Midbrain (tissue), 1 donor: ENCODE results near the gene CD44.

Experiments used
- DNase-seq: peaks from one replicate; lab custom pipeline; 2025; lab: John Stamatoyannopoulos, UW

CD44 gene

DNA sequence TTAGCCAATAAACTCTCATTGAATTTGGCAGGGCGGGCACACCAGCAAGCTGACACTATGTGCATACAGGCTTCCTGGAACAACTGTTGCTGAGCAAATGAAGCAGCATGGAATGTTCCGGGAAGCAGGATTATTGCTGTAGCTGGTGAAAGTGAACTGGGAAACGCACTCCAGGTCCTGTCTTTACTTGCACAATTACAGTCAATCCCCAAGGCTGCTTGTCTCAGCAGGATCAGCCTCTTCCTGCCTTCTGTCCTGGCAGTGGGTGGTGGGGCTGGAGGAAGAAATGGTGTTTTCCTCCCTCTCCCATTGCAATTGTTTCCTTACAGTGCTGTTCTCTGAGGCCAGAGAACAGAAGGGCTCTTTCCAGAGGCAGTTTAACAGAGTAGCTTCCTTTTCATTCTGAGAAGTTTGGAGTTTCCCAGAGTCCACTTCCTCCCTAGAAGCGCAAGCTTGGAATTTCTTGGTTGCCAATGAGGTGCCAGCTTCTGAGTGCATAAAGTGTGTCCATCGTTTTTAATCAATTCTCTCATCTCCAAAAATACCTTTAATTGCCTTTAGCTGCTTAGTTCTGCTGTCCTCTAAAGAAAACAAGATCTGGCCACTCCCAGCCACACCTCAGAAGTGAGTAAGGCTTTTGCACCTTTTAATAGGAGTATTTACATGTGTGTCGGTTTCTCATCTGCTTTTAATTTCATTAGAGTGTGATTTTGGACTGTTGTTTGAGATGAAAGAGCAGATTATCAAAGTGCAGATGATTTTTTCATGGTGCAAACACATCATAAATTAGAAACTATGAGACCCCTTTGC lies 19.9 kb downstream of the CD44 start:
- peak; percentile 51 for DNase-seq

DNA sequence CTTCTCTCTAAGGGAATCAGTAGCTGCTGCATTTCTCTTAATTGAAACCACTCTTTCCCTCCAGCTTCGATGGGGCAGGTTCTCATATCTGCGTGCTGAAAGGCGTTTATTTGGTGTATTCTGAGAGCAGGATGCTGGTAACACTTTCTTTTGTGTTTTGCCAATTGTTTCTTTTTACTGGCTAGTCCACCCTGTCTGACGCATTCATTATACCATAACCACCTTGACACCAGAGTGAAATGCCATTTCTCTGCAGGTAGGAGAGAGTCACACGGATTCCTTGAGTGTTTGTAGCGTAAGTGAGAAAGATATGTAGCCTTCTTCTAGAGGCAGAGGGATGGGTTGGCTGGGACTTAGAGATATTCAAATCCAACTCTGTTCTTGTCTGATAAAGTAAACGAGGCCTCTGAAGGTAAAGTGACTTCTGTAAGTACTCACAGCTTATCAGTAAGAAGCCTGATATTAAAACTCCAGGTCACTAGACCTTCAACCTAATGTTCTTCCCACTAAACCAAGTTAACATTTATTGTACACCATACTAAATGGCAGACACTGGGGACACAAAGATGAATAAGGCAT lies 21.4 kb downstream of the CD44 start:
- no peak for DNase-seq

DNA sequence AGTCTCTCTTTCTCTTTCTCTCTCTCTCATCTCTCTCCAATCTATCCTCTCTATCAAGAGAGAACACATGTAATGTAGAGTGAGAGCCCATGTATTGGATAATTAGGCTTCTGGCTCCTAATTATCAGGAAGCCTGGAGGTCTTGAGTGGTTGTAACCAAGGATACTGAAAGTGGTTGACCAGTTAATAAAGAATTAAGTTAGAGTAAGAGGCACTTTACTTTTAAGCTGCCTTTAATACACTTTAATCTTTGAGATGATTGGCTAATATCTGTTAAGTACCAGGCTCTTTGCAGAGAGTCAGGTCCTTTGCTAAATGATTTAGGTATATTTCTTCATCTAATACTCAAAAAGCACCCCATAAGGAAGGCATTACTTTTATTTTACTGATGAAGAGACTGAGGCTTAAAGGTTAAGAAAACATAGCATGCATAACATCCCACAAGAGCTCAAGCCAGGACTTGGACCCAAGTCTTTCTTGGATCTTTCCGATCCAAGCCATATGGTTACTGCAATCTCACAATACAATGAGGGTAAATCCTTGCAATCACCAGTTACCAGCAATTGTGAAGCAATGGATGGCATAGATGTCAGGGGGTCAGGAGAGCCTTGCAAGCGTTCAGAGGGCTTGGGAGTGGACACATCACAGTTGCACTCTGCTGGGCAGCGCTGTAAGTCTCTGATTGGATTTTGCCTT lies 22.1 kb downstream of the CD44 start:
- DNase-seq, result no peak

DNA sequence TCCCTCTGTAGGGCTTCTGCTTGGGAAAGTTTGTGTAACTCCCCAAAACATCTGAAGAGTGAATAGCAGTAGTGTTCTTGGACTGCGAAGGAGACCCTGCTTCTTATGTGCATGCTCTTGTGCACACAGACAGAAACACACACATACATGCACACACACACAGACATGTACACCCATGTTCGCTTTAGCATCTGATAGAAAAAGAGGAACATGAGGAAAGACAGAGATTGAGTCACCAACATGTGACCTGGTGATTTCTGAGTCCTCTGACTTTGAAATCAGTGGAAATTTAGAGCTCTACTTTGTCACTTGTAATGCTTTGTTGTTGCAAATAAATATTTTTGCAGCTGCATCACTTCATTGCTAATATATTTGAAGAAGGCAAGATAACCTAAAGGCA lies 23.8 kb downstream of the CD44 start:
- no peak for DNase-seq

DNA sequence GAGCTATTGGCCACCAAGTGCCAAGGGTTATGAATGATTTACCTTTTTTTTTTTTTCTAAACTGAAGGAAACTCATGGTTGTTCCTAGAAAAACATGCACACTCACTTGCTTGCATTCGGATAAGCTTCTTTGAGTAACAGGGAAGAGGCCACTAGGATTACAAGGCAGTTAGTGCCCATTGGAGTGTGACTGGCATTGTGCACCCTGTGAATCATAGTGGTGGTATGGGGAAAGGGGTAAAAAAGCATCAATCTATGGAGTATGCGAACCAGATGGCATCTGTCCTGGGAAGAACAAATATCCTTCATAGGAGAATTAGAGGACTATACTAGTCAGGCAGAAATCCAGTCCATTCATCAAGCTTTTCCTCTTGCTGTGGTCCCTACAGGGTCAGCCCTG lies 24.2 kb downstream of the CD44 start:
- DNase-seq, result no peak

DNA sequence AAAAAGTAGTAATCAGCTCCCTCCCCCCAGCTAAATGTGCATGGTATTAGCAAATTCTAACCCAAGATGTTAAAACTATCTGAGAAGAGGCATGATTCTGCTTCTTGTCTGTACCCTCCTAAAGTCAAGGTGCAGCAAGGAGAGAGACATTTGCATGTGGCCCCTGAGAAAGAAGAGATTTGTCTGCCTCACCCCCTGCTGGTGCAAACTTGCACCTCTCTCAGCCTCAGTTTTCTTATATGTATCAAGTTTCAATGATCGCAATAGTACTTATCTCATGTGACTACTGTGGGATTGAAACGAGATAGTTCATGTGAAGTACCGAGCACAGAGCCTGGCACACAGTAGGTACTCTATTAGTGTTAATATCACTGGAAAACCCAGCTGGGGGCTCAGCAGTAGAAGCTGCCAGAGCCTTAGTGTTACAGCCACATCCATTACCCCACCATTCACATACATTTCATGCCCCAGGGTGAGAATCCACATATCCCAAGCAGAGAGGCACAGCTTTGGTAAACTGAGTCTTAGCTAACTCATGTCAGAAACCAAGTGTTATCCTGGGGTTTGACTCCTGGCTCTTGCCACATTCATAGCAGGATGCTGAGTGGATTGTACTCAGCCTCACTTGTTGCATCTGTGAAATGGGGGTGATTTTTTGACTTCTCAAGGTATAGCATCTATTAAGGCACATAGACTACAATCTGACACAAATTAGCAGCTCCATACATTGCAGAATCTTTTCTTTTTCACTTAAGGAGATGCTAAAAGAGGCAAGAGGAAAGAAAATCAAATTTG lies 24.9 kb downstream of the CD44 start:
- no peak for DNase-seq

DNA sequence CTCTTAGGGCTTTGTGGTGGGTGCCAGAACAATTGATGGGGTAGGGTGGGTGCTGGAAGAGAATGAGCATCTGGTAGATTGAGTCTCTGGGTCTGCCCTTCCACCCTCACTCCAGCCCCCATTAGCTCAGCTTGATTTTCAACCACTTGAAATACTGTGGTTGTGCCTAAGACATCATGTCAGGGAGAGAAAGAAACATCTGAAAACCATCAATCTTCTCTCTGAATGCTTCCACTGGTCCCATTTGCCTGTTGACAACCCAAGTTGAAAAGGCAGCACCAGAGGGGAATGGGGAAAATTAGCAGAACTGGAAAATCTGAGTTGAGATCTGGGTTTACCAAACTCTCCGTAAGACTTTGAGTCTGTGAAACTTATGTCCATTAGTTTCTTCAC lies 26.1 kb downstream of the CD44 start:
- DNase-seq, result no peak

DNA sequence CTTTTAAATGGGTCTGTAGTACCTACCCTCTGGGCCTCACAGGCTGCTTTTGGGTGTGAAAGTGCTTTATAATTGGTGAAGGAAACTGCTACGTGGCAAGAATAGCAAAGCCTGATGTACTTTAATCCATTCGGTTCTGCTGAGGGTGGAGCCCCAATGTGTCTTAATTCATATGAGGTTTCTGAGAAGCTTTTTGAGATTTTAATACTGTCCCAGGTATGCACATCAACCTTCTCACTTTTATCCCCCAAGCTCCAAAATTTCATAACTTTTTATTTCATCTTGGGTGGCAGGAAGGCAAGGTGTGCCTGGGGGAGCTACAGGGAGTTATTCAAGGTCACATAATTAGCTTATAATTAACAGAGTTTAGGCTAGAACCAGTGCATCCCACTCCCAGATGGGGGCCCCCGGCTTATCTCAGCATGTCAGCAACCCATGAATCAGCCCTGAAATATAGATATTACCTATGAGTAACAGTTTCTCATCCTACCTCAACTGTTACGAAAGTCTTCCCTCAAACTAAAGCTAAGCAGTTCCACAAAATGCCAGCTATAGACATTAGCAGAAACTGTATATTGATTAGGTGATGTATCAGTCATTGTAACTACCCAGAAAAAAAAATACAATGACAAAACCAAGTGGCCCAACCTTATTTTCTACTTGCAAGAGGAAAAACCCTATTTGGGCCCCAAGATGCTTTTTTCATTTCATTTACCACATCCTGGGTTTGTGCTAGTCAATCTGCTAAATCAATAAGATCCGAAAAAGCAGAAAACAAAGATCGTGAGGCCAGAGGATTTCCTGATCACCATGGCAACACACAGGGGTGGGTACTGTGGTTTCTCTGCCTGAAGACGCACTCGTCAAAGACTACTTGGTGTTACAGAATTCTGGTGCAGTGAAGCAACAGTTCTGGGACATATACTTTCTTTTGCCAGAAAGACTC lies 26.7 kb downstream of the CD44 start:
- no peak for DNase-seq

DNA sequence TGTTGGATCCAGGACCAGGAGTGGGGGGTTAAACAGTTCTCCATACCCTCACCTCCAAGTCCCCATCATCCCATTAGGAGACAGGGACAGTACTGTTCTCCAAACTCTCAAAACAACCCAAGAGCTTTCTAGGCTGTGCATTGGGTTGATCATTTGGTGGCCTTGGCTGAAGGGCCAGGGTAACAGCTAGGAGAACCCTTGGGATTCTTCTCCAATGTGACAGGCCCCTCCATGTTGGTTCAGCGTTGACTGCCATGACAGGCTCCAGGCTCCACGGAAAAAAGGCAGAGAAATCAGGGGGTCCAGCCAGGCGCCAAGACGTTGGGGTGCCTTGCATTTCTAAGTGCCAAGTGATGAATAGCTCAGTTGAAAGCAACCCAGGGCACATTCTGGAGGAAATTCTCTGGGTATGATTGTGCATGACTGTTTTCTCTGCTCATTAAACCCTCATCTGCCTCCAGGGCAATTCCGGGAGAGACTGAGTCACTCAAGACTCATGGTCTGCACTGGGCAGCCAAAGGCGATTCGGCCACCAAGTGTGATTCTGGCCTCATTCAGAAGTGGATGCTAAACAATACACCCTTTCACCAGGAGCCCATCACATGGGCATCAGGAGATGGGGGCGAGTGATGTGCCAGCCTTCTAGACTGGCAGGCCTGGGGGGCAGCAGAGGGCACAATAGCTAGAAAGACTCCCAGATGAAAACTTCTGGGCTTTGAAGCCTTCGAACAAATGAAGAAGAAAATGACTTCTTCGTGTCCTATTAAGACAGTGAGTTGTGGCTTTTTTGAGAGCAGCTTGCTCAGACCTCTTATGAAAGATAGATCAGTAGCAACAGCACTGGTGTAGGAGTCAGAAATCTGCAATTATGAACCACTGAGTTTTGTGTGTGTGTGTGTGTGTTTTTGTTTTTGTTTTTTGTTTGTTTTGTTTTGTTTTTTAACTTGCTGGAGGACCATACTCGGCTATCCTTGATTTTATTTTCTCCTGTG lies 27.7 kb downstream of the CD44 start:
- DNase-seq, result peak; percentile 72

DNA sequence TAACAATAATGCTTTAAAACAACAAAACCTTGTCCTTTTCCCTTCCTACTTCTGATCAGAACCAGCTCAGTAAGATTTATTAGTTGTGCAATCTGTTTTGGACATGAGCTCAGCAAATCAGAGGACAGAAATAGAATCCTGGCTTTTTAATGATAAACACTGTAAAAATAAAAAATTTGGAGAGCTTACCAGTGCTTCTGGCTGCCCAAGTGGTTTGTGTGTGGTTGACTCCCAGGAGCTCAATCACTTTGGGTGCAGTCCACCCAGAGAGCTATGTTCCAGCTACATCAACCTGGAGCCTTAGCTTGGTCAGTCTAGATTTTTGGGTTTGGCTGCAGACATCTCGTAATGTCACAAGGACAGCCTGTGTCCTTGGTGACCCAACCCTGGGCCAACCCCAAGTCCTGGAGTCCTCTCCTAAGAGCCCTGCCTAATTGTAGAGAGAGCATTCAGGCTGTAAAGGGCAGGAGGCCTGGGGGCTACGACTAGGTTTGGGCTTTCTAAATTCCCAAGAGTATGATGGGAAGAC lies 28.5 kb downstream of the CD44 start:
- no peak for DNase-seq

DNA sequence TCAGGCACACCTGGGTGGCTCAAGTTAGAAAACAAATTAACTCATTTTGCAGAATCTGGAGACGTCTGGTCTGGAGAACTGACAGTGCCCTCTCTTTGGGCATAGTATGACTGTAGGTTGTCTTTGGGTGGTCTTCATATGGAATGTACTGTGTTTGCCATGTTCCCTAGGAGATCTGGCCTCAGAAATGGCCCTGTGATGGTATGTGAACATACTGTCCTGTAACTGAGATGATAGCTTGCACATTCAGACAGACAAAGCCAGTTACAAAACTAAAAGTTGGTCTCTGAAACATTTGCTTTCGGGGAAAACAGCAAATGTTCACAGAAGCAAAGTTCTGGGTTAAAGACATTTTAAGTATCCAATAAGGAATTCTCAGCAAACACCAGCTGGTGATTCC lies 29.7 kb downstream of the CD44 start:
- no peak for DNase-seq

DNA sequence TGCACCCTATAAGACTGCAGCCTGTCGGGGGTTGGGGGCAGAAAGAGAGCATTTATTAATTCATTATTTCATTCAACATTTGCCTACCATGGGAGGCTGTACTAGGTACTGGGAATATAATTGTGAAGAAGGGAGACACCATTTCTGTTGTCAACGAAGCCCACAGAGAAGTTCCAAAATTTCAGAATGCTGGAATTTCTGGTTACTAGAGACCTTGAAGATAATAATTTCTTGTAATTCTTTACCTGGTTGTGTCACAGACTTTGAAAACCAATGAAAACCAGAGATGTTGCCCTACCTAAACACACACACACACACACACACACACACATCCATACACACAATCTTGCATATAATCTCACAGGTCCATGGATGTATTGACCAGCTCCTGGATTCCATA lies 30.1 kb downstream of the CD44 start:
- no peak for DNase-seq

DNA sequence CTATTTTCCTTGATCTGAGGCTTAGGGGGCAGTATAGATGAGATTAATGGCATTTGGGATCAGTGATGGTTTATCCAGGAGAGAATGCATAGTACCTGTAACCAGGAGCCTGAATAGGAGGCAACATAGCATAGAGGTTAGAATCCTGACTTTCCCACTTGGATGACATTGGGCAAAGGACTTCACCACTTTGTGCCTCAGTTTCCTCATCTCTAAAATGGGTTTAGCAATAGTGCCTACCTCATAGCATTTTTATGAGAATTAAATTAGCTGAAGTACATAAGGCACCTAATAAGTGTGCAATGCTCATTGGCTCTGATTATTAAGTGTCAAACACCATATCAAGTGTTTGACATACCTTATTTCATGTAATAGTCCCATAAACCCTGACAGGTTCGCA lies 30.8 kb downstream of the CD44 start:
- DNase-seq, result no peak

DNA sequence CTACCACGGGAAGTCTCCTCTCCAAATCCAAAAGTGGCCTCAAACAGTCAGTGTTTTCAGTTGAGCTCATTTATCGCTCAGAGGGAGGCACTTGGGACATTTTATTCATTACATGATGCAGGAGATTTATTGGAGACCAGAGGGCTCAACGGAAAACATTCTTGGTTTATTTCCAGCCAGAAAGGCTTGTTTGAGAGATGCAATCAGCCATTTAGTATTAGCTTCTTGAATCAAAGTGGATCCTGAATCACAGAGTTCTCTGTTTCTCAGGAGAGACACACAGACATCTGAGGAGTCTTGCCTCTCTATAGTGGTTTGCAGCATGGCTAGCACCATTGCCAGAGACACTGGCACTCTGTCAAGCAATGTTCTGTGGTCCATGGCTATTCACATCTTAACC lies 31.5 kb downstream of the CD44 start:
- DNase-seq, result no peak

DNA sequence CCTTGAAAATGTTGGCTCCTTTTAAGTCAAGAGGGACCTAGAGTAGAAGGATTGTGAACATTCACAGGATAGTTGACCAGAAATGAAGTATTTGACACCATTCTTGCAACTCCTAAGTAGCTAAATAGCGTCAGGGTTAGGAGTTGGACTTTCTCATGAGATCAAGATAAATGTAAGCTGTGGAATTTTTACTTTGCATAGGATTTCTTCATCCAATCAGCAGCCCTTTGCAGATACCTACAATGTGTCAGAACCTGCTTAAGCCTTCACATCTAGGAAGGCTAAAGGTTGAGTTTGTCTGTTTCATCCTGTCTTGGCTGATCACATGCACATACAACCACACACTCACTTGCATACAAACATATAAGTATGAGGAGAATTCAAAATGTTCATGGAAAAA lies 32.3 kb downstream of the CD44 start:
- no peak for DNase-seq

DNA sequence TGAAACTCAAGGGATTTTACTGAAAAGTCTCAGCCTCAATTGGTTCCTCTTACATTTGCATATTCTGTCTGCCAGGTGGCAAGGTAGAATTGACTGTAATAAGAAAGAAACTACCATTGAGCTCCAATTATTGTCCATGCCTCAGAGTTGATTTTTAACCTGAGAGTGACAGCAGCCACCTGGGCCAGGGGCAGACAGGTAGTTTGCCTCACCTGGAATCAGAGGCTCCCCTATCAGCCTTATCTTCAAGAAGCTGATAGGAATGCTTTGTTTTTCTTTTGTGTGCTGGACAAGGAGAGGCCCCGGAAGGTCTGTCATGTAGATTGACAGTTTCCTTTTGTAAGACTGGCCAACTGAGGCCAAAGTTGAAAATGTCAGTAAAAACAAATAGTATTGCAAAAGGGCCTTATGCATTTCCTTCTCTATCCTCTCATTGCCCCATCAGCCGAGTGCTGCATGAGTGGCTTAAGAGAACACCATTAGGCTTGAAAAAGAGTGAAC lies 34.1 kb downstream of the CD44 start:
- no peak for DNase-seq

DNA sequence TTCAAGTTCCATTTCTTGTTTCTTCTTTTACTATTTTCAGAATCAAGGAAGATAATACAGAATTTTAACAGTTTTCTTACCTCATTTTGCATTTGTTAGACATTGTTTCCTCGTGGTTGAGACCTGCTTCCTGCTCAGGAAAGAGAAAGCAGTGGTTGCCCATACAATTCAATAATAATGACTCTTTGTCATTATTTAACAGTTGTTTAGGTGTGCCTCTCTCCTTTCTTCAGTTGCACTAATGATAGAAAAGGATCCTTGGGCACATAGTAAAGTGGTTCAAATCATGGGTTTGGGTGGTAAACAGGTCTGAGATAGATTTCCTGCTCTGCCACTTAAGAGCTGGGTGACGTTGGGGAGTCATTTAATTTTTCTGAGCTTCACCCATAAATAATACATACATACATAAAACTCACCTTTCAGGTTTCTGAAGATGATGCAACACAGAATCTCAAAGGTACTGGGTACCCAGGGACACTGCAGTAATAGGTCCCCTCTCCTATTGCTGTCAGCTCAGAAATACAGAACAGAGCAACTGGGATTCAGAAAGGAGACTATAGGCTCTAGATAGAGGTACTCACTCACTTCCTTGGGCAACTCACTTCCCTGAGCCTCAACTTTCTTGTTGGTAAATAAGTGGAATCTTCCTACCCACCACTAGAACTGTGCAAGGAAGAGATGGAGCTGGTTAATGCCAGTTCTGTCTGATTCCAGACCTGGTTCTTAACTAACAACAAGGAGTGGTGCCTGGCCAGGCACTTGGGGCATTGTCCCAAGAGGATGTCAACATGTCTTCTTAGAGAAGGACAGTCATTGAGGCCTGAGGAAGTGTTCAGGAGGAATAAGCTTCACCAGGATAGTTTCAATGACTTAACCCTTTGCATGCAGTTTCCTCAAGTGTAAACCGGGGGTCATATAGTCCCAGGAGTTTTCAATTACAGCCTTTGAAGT lies 34.9 kb downstream of the CD44 start:
- DNase-seq, result no peak

DNA sequence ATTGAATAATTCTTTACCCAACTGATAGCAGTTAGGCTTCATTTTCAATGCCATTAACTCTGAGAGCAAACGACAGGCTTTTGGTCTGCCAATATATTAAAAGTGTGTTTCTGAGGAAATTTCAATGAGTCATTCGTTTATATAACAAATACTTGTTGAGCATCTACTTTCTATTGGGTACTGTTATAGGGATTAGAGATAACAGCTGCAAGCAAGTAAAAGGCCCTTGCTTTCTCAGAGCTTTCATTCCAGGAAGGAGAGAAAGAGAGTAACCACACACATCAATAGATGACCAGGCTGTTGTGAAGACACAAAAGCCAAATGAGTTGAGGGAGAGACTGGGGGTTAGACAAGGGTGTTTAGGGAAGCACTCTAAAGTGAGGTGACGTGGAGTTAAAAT lies 35.7 kb downstream of the CD44 start:
- no peak for DNase-seq

DNA sequence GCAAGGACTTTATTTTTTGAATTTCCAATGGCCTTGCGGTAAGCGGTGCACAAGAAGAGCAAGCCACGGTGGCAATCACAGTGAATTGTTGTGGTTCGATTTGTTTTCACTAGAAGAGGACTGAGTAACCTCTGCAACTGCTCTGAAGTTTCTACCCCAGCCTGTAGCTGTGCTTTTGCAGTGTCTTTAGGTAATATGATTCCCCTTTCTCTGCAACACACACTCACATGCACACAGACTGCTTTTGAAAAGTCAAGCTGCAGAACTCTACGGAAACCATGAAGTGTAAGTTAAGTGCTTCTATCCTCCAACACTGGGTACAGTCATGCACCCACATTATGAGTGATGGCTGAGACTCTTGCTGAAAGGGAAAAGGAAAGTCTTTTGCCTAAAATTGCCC lies 38.4 kb downstream of the CD44 start:
- DNase-seq, result no peak
